Measurements from ENCODE around the gene OR5AU1. TPM values are rescaled to one million over a fixed set of nuclear protein-coding genes. Genes with fewer than 3 reads are reported as not detected.
A peak's percentile ranks its signal among the peaks of the same experiment; 100 is the strongest.

OR5AU1 gene
- not detected in 2 replicates for total RNA-seq
- long read RNA-seq, result 0 reads

- DNase-seq (ENCODE audit: low read depth, low spot score), result no peak
- Mint-ChIP-seq H3K4me3 (no peak within 1 kb of the TSS), H3K9me3 (peaks cover 2% of the 10 kb centered on the region), H3K4me1 (no peaks in the 10 kb centered on the region), H3K27me3 (ENCODE audit: low read depth) (peaks cover 56% of the 10 kb centered on the region), H3K36me3 (ENCODE audit: low read depth) (no peaks in the 10 kb centered on the region), H3K27ac (ENCODE audit: unreplicated experiment) (no peak within 1 kb of the TSS)
- no peak for TF ChIP-seq CTCF (conservative IDR thresholded peaks at IDR 0.05)
Measured at GRCh38 chr14:21155963-21156362, at the start of gene OR5AU1. Gene OR5AU1, minus strand, starts transcription at chr14:21156063. Its CDS starts 191 bp downstream, at chr14:21155872.

GRCh38 chr14:21205026-21205677 is 49.3 kb upstream of the OR5AU1 start:
- DNase-seq (ENCODE audit: low read depth, low spot score), result no peak
- Mint-ChIP-seq H3K4me1 (peaks cover 21% of the 10 kb centered on the region), H3K9me3 (no peaks in the 10 kb centered on the region), H3K27me3 (ENCODE audit: low read depth) (no peaks in the 10 kb centered on the region), H3K27ac (ENCODE audit: unreplicated experiment) (no peak overlapping the region), H3K4me3 (no peak overlapping the region), H3K36me3 (ENCODE audit: low read depth) (peaks cover 32% of the 10 kb centered on the region)
- no peak for TF ChIP-seq CTCF (conservative IDR thresholded peaks at IDR 0.05)

GRCh38 chr14:21204167-21205025 is 48.5 kb upstream of the OR5AU1 start:
- H3K27ac Mint-ChIP-seq (ENCODE audit: unreplicated experiment), result no peak overlapping the region
- TF ChIP-seq CTCF (conservative IDR thresholded peaks at IDR 0.05), result no peak
- peaks cover 27% of the 10 kb centered on the region for H3K36me3 Mint-ChIP-seq (ENCODE audit: low read depth)
- peaks cover 21% of the 10 kb centered on the region for H3K4me1 Mint-ChIP-seq
- peak overlapping the region; percentile 10 for H3K4me3 Mint-ChIP-seq
- no peaks in the 10 kb centered on the region for H3K9me3 Mint-ChIP-seq
- no peak for DNase-seq (ENCODE audit: low read depth, low spot score)
- peaks cover 2% of the 10 kb centered on the region for H3K27me3 Mint-ChIP-seq (ENCODE audit: low read depth)

- no peak for TF ChIP-seq CTCF (conservative IDR thresholded peaks at IDR 0.05)
- H3K4me3 Mint-ChIP-seq, result peak overlapping the region; percentile 10
- DNase-seq (ENCODE audit: low read depth, low spot score), result no peak
- H3K27ac Mint-ChIP-seq (ENCODE audit: unreplicated experiment), result peak overlapping the region; percentile 24
- H3K9me3 Mint-ChIP-seq, result no peaks in the 10 kb centered on the region
- H3K27me3 Mint-ChIP-seq (ENCODE audit: low read depth), result peaks cover 2% of the 10 kb centered on the region
- peaks cover 21% of the 10 kb centered on the region for H3K4me1 Mint-ChIP-seq
- peaks cover 27% of the 10 kb centered on the region for H3K36me3 Mint-ChIP-seq (ENCODE audit: low read depth)
Measured at GRCh38 chr14:21203470-21204166, 47.8 kb upstream of the OR5AU1 start.

Measured in neural crest cell (in vitro differentiated cells).